Colonic mucosa (tissue), 4 donors: ENCODE measurements around the gene CTAG2. TPM values are rescaled to one million over a fixed set of nuclear protein-coding genes. Genes with fewer than 3 reads are reported as not detected.
"Not testable (repeated sequence)": the region's sequence is repeated elsewhere in the genome, so short reads cannot be mapped to it uniquely, and the experiment has no call there.

ENCODE experiments used
- DNase-seq: peaks from one replicate; pipeline ENCODE4 v3.0.0-alpha.2; 2020
- H3K27ac ChIP-seq: fragments of 200-600 bp; one replicate; pipeline ENCODE4 v1.8.0; 2021
- H3K27me3 ChIP-seq: fragments of 200-600 bp; one replicate; pipeline ENCODE4 v1.8.0; 2021
- H3K36me3 ChIP-seq: fragments of 200-600 bp; one replicate; pipeline ENCODE4 v1.8.0; 2021
- H3K4me1 ChIP-seq: fragments of 200-600 bp; one replicate; pipeline ENCODE4 v1.8.0; 2021; ENCODE audit warnings: mild to moderate bottlenecking
- H3K4me3 ChIP-seq: fragments of 200-600 bp; one replicate; pipeline ENCODE4 v1.8.0; 2021
- H3K9ac ChIP-seq, 2 donors: one replicate each; pipeline ENCODE4 v1.7.0; 2013; ENCODE audit warnings: control low read depth in 2 of 2, low read depth in 2 of 2, low read length in 2 of 2
- H3K9me3 ChIP-seq: fragments of 200-600 bp; one replicate; pipeline ENCODE4 v1.8.0; 2021
- CTCF ChIP-seq: fragments of 200-600 bp; IDR thresholded peaks from one replicate; pipeline ENCODE4 v1.8.0; 2022; ENCODE audit warnings: antibody characterized with exemption, mild to moderate bottlenecking
- intact Hi-C: fragments of 100-400 bp; cut with DNase I; formaldehyde crosslinking; loops from one replicate; pipeline ENCODE4 v1.14.1; 2022
- total RNA-seq, 2 donors: library from RNA; stranded (reverse); fragmentation: NEBNext Ultra II Directional in 1 of 2; extraction: Animal tissue kit (Norgen Biotek cat#: 25700) in 1 of 2; gene quantifications; one replicate each; pipeline ENCODE4 v1.2.1, GENCODE V29; 2021
- donor health status: healthy.
- donor health status: DM: no; HTN: no; CAD: no.
- donor health status: DM: no; HTN: no; CAD: no.

The CTAG2 gene
- total RNA-seq: not detected

- H3K4me1 ChIP-seq, H3K9me3 ChIP-seq, DNase-seq, H3K36me3 ChIP-seq, intact Hi-C loops, H3K9ac ChIP-seq, H3K27ac ChIP-seq, H3K4me3 ChIP-seq, H3K27me3 ChIP-seq: not testable (repeated sequence)
These were observed at the start of gene CTAG2 for GRCh38 chrX:154653413-154653812. TSS of gene CTAG2 (minus strand) at chrX:154653579. CDS start at chrX:154653515, 64 bp downstream.

DNA sequence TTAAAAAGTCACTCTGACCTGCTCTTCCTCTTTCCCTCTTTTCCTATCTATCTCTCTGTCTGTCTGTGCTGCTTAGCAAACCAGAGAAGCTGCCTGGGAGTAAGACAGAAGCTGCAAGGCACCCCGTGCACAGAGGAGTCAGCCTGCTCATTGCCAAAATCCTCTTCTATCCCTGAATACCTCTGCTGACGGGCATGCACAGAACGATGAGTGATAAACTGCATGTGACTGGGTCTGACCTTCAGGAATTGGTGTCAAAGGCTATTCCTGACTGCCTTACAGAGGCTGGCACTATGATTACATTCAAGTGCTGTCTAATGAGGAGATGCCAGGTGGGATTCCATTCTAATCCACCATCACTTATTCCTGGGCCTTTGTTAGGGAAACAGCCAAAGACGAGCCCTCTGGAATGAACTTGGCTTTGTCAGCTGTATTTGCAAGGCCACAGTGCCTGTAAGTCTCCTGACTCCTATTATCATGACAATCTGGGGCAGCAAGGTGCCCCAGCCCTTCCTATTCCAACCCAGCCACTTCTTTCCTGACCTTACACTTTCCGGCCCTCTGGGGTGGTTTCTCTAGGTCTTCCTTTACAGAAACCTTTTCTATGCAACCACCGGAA lies 45.4 kb upstream of the CTAG2 start:
- H3K27me3 ChIP-seq: no peaks in the 10 kb centered on the region
- no peak for DNase-seq
- no peak overlapping the region for H3K4me3 ChIP-seq
- no peaks in the 10 kb centered on the region for H3K9me3 ChIP-seq
- TF ChIP-seq CTCF: no peak
- no peak overlapping the region for H3K27ac ChIP-seq
- no peak overlapping the region for H3K9ac ChIP-seq
- intact Hi-C loops: no loop called here
- no peaks in the 10 kb centered on the region for H3K4me1 ChIP-seq
- no peaks in the 10 kb centered on the region for H3K36me3 ChIP-seq

DNA sequence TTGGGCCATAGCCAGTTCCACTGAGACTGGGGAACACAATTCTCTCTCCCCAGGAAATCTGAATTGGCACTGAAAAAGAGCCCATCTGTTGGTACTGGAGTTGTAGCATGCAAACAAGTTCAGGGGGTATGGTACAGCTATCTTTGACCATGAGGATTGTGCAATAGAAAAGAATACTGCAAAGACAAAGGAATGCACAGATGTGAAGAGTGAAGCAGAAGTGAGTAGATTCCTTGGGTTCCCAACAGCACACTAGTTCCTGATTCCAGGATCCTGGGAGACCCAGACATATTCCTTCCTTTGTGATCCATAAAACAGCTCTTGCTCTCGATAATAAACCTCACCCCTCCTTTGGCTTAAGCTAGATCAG lies 43.3 kb upstream of the CTAG2 start:
- Histone ChIP-seq H3K4me3 (no peak overlapping the region), H3K36me3 (no peaks in the 10 kb centered on the region), H3K27ac (no peak overlapping the region), H3K27me3 (no peaks in the 10 kb centered on the region), H3K9me3 (no peaks in the 10 kb centered on the region), H3K9ac (no peak overlapping the region), H3K4me1 (no peaks in the 10 kb centered on the region)
- TF ChIP-seq CTCF: no peak
- intact Hi-C loops: no loop called here
- no peak for DNase-seq

DNA sequence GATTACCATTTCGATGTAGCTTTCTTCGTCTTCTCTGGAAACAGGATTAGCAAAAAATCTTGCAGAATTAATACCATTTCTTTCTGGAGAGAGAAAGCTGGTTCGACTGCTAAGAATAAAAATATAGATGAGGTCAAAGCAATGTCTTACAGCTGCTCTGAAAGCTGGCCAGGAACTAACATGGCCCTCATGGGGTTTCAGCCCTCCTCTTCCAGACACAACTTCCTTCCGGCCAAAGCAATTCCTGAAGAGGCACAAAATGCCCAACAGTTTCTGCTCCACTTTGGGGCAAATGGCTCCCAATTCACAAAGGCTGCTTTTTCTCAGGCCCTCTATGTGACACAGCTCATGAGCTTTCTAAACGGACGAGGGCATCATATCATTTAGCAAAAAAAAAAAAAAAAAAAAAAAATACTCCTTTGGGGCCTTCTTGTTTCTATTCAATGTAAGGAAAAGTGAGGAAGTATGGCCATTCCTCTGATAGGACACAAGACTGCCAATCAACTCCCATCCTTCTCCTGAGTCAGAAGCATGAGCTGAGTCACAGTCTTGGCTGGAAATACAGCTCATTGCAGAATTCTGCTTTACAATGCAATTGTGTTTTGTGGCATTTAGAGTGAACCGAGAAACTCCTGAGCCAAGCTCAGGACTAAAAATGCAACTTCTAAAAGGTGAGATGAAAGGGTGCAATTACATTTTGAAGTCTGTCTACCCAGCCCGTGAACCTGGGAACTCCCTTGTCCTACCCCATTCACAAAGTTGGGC lies 42.7 kb upstream of the CTAG2 start:
- H3K27ac ChIP-seq: no peak overlapping the region
- H3K36me3 ChIP-seq: no peaks in the 10 kb centered on the region
- no peak overlapping the region for H3K9ac ChIP-seq
- H3K27me3 ChIP-seq: no peaks in the 10 kb centered on the region
- no peaks in the 10 kb centered on the region for H3K4me1 ChIP-seq
- H3K4me3 ChIP-seq: no peak overlapping the region
- TF ChIP-seq CTCF: no peak
- no peaks in the 10 kb centered on the region for H3K9me3 ChIP-seq
- no peak for DNase-seq
- intact Hi-C loops: no loop called here

- no peak for TF ChIP-seq CTCF
- H3K27ac ChIP-seq: no peak overlapping the region
- DNase-seq: no peak
- no peaks in the 10 kb centered on the region for H3K36me3 ChIP-seq
- no peaks in the 10 kb centered on the region for H3K9me3 ChIP-seq
- no peaks in the 10 kb centered on the region for H3K4me1 ChIP-seq
- H3K9ac ChIP-seq: no peak overlapping the region
- intact Hi-C loops: no loop called here
- H3K4me3 ChIP-seq: no peak overlapping the region
- H3K27me3 ChIP-seq: no peaks in the 10 kb centered on the region
These were observed 40.0 kb upstream of the CTAG2 start for GRCh38 chrX:154693394-154693793.

GRCh38 chrX:154690438-154690837 lies 37.1 kb upstream of the CTAG2 start:
- intact Hi-C loops, DNase-seq, H3K27me3 ChIP-seq, H3K9ac ChIP-seq, H3K27ac ChIP-seq, H3K4me3 ChIP-seq, H3K4me1 ChIP-seq, H3K9me3 ChIP-seq, H3K36me3 ChIP-seq: not testable (repeated sequence)

- H3K27ac ChIP-seq, H3K4me3 ChIP-seq, H3K27me3 ChIP-seq, H3K36me3 ChIP-seq, DNase-seq, H3K4me1 ChIP-seq, H3K9ac ChIP-seq, intact Hi-C loops, H3K9me3 ChIP-seq: not testable (repeated sequence)
These were observed 18.7 kb upstream of the CTAG2 start for GRCh38 chrX:154672084-154672483.

DNA sequence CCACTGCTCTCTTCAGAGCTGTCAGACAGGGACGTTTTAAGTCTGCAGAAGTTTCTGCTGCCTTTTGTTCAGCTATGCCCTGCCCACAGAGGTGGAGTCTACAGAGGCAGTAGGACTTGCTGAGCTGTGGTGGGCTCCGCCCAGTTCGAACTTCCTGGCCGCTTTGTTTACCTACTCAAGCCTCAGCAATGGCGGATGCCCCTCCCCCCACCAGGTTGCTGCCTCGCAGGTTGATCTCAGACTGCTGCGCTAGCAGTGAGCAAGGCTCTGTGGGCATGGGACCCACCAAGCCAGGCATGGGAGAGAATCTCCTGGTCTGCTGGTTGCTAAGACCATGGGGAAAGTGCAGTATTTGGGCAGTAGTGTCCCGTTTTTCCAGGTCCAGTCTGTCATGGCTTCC lies 17.5 kb upstream of the CTAG2 start:
- DNase-seq, intact Hi-C loops, H3K27ac ChIP-seq, H3K27me3 ChIP-seq, H3K36me3 ChIP-seq, H3K4me1 ChIP-seq, H3K9me3 ChIP-seq, H3K9ac ChIP-seq, H3K4me3 ChIP-seq: not testable (repeated sequence)
